Mucosa of stomach (tissue), 1 donor: ENCODE results near the gene PPDPF.
A peak's percentile ranks its signal among the peaks of the same experiment; 100 is the strongest.
"Not testable (repeated sequence)": the region's sequence is repeated elsewhere in the genome, so short reads cannot be mapped to it uniquely, and the experiment has no call there.

ENCODE experiments used
- H3K27me3 ChIP-seq: one replicate; pipeline ENCODE4 v1.7.0; 2013; ENCODE audit warnings: mild to moderate bottlenecking, low read length; ENCODE audit not compliant: control insufficient read depth, insufficient read depth
- H3K36me3 ChIP-seq: one replicate; pipeline ENCODE4 v1.7.0; 2013; ENCODE audit warnings: low read length; ENCODE audit not compliant: control insufficient read depth, insufficient read depth
- H3K4me1 ChIP-seq: one replicate; pipeline ENCODE4 v1.7.0; 2013; ENCODE audit warnings: mild to moderate bottlenecking, low read length; ENCODE audit not compliant: control insufficient read depth, insufficient read depth
- H3K4me3 ChIP-seq: one replicate; pipeline ENCODE4 v1.7.0; 2013; ENCODE audit warnings: low read length
- H3K9ac ChIP-seq: one replicate; pipeline ENCODE4 v1.7.0; 2013; ENCODE audit warnings: mild to moderate bottlenecking, low read length, moderate library complexity
- H3K9me3 ChIP-seq: one replicate; pipeline ENCODE4 v1.7.0; 2013; ENCODE audit warnings: mild to moderate bottlenecking, low read length, moderate library complexity; ENCODE audit not compliant: control insufficient read depth
- donor health status: Pancreatic carcinoma.

PPDPF gene

DNA sequence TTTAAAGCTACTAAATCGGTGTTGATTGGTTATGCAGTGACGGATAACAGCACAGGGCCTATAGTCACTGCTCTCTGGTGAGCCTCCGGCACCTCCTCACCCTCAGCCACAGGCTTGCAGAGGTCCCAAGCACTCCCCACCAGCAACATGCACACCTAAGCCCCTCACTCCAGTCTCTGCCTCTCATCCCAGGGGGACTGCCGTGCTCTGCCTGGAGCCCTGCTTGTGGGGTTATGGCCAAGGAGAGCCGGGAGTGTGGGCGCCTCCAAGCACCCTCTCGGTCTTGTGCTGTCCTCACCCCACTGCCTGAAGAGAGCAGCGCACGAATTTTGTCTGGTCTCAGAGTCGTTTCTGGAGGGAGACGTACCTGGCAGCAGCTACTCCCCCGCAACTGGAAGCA, 14.8 kb upstream of the PPDPF start:
- H3K4me3 ChIP-seq, result no peak overlapping the region
- no peak overlapping the region for H3K9ac ChIP-seq
- H3K4me1 ChIP-seq, result no peaks in the 10 kb centered on the region
- H3K9me3 ChIP-seq, result no peaks in the 10 kb centered on the region
- no peaks in the 10 kb centered on the region for H3K36me3 ChIP-seq
- peaks cover 34% of the 10 kb centered on the region for H3K27me3 ChIP-seq

DNA sequence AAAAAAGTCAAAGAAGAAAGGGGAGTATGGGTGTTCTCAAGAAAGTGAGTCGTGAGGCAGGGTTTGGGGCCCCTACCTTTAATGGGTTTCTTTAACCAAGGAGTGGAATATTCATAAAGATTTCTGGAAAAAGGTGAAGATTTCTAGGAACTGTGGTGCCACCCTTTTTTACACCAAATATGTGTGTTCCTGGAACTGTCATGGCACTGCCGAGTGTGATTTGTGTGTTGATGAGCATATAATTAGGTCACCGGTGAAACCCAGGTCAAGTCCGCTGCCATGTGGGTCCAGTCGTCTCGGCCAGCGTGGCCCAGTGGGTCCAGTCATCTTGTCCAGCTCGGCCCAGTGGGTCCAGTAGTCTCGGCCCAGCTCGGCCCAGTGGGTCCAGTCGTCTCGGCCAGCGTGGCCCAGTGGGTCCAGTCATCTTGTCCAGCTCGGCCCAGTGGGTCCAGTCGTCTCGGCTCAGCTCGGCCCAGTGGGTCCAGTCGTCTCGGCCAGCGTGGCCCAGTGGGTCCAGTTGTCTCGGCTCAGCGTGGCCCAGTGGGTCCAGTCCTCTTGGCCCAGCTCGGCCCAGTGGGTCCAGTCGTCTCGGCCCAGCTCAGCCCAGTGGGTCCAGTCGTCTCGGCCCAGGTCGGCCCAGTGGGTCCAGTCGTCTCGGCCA, 13.4 kb upstream of the PPDPF start:
- peaks cover 30% of the 10 kb centered on the region for H3K27me3 ChIP-seq
- H3K9ac ChIP-seq, result no peak overlapping the region
- H3K4me3 ChIP-seq, result no peak overlapping the region
- H3K4me1 ChIP-seq, result no peaks in the 10 kb centered on the region
- no peaks in the 10 kb centered on the region for H3K36me3 ChIP-seq
- no peaks in the 10 kb centered on the region for H3K9me3 ChIP-seq

DNA sequence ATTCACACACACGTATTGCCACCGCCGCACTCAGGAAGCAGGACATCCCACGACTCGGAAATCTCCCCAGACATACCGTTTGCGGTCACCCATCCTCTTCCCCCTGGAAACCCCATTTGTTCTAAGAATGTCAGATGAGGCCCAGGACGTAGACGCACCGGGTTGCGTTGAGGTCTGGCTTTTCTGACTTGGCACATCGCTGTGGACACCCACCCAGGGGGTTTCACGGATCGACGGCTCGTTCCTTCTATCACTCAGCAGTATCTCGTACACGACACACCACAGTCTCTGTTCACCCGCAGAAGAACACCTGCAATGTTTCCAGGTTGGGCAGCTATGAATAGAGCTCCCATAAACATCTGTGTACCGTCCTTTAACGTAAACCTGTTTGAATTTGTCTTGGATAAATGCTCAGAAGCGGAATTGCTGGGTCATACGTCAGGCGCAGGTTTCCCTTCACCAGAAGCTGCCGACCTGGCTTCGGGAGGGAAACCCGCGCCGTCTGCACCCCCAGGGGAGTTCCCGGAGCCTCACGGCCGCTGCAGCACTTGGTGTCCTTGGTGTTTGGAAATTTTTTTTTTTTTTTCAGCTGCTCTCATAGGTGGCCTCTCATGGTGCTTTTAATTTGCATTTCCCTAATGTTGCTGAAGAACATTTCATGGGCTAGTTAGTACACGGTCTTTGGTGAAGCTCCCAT, 12.3 kb upstream of the PPDPF start:
- peaks cover 22% of the 10 kb centered on the region for H3K27me3 ChIP-seq
- no peak overlapping the region for H3K9ac ChIP-seq
- H3K4me3 ChIP-seq, result no peak overlapping the region
- no peaks in the 10 kb centered on the region for H3K9me3 ChIP-seq
- no peaks in the 10 kb centered on the region for H3K4me1 ChIP-seq
- no peaks in the 10 kb centered on the region for H3K36me3 ChIP-seq

DNA sequence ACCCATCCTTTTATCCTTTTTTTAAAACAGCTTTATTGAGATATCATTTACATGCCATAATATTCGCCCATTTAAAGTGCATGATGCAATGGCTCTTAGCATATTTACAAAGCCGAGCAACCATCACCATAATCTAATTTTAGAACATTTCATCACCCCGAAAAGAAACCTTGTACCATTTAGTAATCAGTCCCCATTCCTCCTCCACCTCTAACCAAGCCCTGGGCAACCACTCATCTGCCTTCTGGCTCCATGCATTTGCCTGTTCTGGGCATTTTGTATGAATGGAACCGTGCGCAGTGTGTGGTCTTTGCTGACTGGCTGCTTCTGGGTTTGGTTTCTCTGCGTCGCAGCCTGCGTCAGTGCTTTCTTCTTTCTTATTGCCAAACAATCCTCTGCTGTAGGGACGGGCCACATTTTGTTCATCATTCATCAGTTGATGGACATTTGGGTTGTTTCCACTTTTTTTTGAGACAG, 11.4 kb upstream of the PPDPF start:
- H3K9me3 ChIP-seq, result no peaks in the 10 kb centered on the region
- H3K36me3 ChIP-seq, result no peaks in the 10 kb centered on the region
- no peaks in the 10 kb centered on the region for H3K4me1 ChIP-seq
- H3K27me3 ChIP-seq, result peaks cover 16% of the 10 kb centered on the region
- H3K9ac ChIP-seq, result no peak overlapping the region
- H3K4me3 ChIP-seq, result no peak overlapping the region

DNA sequence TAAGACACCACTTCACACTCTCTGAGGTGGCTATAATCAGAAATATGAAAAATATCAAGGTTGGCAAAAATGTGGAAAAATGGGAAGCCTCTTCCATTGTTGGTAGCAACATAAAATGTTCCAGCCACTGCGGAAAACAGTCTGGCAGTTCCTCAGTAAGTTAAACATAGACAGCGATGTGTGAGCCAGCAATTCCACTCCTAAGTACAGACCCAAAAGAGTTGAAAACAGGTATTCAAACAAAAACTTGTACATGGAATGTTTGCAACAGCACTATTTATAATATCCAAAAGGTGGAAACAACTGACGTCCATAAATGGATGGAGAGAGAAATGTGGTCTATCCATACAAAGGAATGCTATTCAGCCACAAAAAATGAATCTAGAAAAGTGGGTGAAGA, 7.4 kb upstream of the PPDPF start:
- no peak overlapping the region for H3K9ac ChIP-seq

DNA sequence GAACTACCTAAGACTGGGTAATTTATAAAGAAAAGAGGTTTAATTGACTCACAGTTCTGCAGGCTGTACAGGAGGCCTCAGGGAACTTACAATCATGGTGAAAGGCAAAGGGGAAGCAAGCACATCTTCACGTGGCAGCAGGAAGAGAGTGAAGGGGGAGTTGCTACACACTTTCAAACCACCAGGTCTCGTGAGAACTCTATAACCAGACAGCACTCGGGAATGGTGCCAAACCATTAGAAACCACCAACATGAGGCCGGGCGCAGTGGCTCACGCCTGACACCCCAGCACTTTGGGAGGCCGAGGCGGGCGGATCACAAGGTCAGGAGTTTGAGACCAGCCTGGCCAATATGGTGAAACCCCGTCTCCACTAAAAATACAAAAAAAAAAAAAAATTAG, 6.0 kb upstream of the PPDPF start:
- not testable (repeated sequence) for H3K9me3 ChIP-seq, H3K36me3 ChIP-seq, H3K9ac ChIP-seq, H3K4me1 ChIP-seq, H3K27me3 ChIP-seq, H3K4me3 ChIP-seq

More for the DNA sequence above, 7.4 kb upstream of the PPDPF start:
- H3K36me3 ChIP-seq, result no peaks in the 10 kb centered on the region
- H3K9me3 ChIP-seq, result no peaks in the 10 kb centered on the region
- no peak overlapping the region for H3K4me3 ChIP-seq
- no peaks in the 10 kb centered on the region for H3K4me1 ChIP-seq
- H3K27me3 ChIP-seq, result peaks cover 4% of the 10 kb centered on the region

DNA sequence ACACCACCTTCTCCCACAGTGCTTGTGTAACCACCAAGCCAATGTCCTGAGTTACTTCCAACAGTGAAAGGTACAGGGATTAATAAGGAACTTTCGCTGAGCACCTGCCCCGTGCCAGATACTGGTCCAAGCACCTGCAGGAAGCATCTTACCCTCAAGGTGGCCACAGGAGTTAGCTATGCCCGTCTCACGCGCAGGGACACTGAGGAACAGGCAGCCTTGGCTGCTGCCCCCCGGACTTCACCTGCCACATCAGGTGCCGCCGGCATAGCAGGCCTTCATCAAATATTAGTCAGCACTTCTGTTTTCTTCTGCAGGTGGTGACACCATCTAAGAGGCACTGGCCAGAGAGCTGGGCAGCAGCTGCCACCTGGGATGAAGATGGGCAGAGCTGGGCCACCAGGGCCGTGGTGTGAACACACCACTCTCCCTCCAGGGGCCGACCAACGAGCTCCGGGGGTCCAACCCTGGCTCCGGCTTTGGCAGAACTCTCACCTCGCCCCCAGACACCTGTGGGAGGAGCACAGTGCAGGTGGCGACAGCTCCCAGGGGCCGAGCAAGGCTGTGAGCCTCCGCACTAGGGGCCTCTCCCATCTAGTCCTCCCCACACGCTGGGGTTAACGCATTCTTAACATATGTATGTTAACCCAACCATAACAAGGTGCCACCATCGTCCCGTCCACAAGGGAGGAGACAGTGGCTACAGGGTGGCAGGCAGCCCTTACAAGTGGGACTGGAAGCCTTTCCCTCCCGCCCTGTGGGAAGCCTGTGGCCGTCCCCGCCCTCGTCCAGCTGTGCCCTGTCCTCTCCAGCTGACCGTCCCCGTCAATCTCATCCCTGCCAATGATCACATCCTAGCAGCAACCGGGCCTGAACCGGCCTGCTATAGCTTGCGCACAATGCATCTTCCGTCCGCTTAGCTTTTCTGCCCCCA, 2.9 kb upstream of the PPDPF start:
- Histone ChIP-seq H3K4me1 (peaks cover 19% of the 10 kb centered on the region), H3K4me3 (no peak overlapping the region), H3K27me3 (no peaks in the 10 kb centered on the region)

DNA sequence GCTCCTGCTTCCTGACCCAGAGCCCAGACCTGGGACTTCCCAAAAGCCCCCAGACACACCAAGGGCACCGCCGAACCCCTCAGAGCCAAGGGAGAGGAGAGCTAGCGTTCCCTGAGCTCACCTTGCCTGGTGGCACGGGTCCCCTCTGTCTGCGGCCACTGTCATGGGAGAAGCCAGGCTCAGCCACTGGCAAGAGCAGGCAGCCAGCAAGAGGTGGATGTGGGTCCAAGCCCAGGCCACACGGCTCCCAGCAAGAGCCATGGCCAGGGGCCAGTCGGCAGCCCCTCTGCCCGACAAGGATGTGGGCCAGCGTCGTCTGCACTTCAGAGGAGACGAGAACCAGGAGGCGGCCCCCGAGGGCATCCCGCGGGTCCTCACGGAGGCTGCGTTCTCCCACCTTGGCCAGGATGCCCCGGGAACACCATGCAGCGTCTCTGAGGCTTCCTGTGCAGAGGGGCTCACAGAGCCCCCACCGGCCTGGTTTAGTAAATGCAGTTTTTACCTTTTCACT, 2.2 kb upstream of the PPDPF start:
- no peaks in the 10 kb centered on the region for H3K27me3 ChIP-seq
- peaks cover 11% of the 10 kb centered on the region for H3K36me3 ChIP-seq
- no peaks in the 10 kb centered on the region for H3K9me3 ChIP-seq
- peaks cover 25% of the 10 kb centered on the region for H3K4me1 ChIP-seq
- H3K4me3 ChIP-seq, result no peak overlapping the region
- no peak overlapping the region for H3K9ac ChIP-seq

More for the DNA sequence above, 2.9 kb upstream of the PPDPF start:
- Histone ChIP-seq H3K36me3 (peaks cover 11% of the 10 kb centered on the region), H3K9ac (no peak overlapping the region), H3K9me3 (no peaks in the 10 kb centered on the region)

DNA sequence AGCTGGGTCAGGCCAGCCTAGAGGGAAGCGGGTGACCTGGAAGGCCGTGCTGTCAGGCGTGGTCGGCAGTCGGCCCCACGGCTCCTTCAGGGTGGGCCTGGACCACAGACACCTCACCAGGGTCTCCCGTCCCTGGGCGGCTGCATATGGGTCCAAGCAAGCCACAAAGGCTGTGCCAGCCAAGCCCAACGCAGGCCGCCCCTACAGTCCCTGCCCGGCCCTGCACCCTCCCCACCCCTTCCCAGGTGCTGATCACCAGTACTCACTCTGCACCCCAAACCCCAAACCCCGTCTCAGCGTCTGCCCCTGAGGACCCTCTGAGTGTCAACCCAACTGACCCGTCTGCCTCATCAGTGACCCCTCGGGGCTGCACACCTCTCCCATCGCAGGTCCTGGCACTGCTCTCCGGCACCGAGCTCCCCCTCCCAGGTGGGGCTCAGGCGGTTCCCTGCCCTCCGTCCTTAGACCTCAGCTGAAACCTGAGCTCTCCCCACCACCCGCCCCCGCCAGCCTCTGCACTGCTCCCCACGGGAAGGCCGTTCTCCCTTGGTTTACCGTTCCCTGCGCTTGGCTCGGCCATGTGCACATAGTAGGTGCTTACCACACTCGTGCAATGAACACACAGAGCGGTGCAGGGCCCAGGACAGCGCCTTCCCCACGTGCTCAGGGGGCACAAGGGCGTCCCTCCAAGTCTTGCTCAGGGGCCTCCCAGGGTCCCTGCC, 1.5 kb upstream of the PPDPF start:
- Histone ChIP-seq H3K9ac (peak overlapping the region; percentile 66), H3K4me3 (peak overlapping the region; percentile 31)

DNA sequence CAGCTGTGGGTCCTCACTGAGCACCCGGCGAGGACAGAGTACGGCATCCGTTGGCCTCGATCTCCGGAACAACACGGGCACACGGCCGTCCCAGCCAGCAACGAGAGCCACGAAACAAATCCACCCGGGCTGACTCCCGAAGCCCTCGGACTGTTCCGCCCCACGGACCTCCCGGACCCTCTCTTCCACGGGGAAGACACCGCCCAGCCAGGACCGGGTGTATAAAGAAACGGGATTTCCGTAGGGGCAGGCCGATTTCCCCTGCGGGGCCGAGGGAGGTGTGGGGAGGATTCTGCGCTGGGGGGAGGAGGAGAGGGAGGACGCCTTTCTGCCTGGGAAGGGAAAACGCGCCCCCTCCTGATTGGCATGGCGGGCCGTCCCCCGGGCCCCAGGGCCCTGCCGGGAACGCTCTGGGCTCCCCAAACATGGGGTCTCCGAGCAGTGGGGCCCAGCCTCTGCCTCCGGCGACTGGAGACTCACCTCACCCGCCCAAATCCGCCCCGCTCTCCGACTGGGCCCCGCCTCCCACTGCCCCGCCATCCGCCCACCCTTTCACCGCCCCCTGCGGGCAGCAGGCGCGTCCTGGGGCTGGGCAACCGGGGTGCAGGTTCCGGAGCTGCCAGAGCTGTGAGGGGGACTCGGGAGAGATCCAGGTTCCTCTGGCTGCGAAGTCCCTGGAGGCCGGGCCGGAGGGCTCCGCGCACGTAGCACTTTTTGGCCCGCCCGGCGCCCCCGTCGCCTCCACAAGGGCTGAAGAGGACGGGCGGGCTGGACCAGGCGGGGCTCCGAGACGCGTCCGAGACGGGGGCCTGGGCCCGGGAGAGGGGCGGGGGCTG, 679 bp upstream of the PPDPF start:
- Histone ChIP-seq H3K9me3 (no peaks in the 10 kb centered on the region), H3K36me3 (peaks cover 11% of the 10 kb centered on the region), H3K27me3 (no peaks in the 10 kb centered on the region), H3K4me1 (peaks cover 29% of the 10 kb centered on the region), H3K9ac (peak overlapping the region; percentile 66), H3K4me3 (peak overlapping the region; percentile 31)

More for the DNA sequence above, 1.5 kb upstream of the PPDPF start:
- H3K9me3 ChIP-seq, result no peaks in the 10 kb centered on the region
- peaks cover 11% of the 10 kb centered on the region for H3K36me3 ChIP-seq
- H3K27me3 ChIP-seq, result no peaks in the 10 kb centered on the region
- H3K4me1 ChIP-seq, result peaks cover 29% of the 10 kb centered on the region
